ENCODE results near the gene TMBIM1.

DNA sequence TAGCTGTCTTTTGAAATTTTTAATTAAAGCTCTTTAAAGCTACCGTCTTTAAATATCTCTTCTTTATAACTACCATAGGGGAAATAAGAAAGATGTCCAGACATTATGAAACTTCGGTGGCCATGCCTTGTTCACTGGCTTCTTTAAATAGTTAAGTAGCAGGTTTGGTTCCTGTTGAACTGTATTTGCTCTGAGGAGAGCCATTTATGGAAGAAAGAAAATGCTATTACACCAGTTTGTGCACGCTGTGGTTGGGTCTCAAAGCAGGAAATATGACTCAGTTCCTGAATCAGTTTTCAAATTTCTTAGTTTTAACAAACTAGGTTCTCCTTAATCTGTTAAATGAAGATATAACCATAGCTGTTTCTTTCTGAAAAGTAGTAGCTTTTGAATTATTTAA lies 63.1 kb downstream of the TMBIM1 start:
- TF ChIP-seq, protein P1, sequence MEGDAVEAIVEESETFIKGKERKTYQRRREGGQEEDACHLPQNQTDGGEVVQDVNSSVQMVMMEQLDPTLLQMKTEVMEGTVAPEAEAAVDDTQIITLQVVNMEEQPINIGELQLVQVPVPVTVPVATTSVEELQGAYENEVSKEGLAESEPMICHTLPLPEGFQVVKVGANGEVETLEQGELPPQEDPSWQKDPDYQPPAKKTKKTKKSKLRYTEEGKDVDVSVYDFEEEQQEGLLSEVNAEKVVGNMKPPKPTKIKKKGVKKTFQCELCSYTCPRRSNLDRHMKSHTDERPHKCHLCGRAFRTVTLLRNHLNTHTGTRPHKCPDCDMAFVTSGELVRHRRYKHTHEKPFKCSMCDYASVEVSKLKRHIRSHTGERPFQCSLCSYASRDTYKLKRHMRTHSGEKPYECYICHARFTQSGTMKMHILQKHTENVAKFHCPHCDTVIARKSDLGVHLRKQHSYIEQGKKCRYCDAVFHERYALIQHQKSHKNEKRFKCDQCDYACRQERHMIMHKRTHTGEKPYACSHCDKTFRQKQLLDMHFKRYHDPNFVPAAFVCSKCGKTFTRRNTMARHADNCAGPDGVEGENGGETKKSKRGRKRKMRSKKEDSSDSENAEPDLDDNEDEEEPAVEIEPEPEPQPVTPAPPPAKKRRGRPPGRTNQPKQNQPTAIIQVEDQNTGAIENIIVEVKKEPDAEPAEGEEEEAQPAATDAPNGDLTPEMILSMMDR (IDR thresholded peaks at IDR 0.05), result no peak
- TF ChIP-seq POLR2A (IDR thresholded peaks at IDR 0.05), result no peak

All from right lobe of liver (tissue), 4 donors.